Ovary (tissue), 9 donors: ENCODE data around the gene REEP3. TPM values are rescaled to one million over a fixed set of nuclear protein-coding genes. Genes with fewer than 3 reads are reported as not detected.
"Not testable (repeated sequence)": the region's sequence is repeated elsewhere in the genome, so short reads cannot be mapped to it uniquely, and the experiment has no call there.

Experiments
- DNase-seq, 5 donors: peaks; one replicate each; pipeline ENCODE4 v3.0.0-alpha.2; 2019 to 2020
- H3K27ac ChIP-seq, 2 donors: fragments of 200-600 bp; one replicate each; pipeline versions ENCODE4 v1.5.1 to v1.8.0; 2019 to 2022
- H3K27me3 ChIP-seq: fragments of 200-600 bp; one replicate; pipeline ENCODE4 v1.8.0; 2022
- H3K36me3 ChIP-seq: fragments of 200-600 bp; sonication (generic); one replicate; pipeline ENCODE4 v1.5.1; 2019
- H3K4me1 ChIP-seq: one replicate; pipeline ENCODE4 v1.8.1; 2013; ENCODE audit warnings: mild to moderate bottlenecking, moderate library complexity; ENCODE audit not compliant: insufficient read depth
- H3K4me3 ChIP-seq: fragments of 200-600 bp; sonication (generic); one replicate; pipeline ENCODE4 v1.5.1; 2017
- H3K9me3 ChIP-seq, 2 donors: fragments of 200-600 bp in 1 of 2; sonication (generic) in 1 of 2; one replicate each; pipeline versions ENCODE4 v1.5.1 to v1.8.1; 2013 to 2019; ENCODE audit warnings: mild to moderate bottlenecking in 1 of 2, moderate library complexity in 1 of 2
- CTCF ChIP-seq, 3 donors: fragments of 450-650 bp in 2 of 3; fragments of 200-600 bp in 1 of 3; IDR thresholded peaks; one replicate each; pipeline versions ENCODE4 v1.5.1 to v1.8.0; 2016 to 2022; ENCODE audit warnings: antibody characterized with exemption in 3 of 3, mild to moderate bottlenecking in 1 of 3
- EP300 ChIP-seq: sonication (generic); formaldehyde crosslinking; IDR thresholded peaks from one replicate; pipeline ENCODE4 v1.6.1; 2017; ENCODE audit warnings: antibody characterized with exemption
- POLR2A ChIP-seq: fragments of 450-650 bp; IDR thresholded peaks from one replicate; pipeline ENCODE4 v1.6.1; 2017; ENCODE audit warnings: antibody characterized with exemption, mild to moderate bottlenecking, moderate library complexity
- WGBS, 3 donors: extraction: QIAGEN DNeasy Blood & Tissue Kit in 1 of 3; methylation state at CpG; one replicate each; pipeline versions ENCODE4 v1.1.5 to v1.1.7; 2013 to 2017; 5-methylcytosine and 5-hydroxymethylcytosine counted together
- intact Hi-C, 4 donors: fragments of 100-400 bp; cut with DNase I; formaldehyde crosslinking; loops; one replicate each; pipeline versions ENCODE4 v1.11.0 to v1.15.1; 2022 to 2023
- polyA plus RNA-seq, 2 donors: library from polyadenylated mRNA; stranded (reverse); fragments of 200-250 nt in 1 of 2; fragments of 350-450 nt in 1 of 2; fragmentation: Illumina TruSeq in 1 of 2; extraction: RNeasy Lipid Tissue Mini Kit (QIAGEN cat#74804) in 1 of 2; gene quantifications; one replicate each; pipeline ENCODE4 v1.2.3, GENCODE V29; 2013 to 2014
- total RNA-seq, 7 donors: library from RNA; depleted of rRNA in 2 of 7; stranded (reverse); fragments of >200 nt in 2 of 7; fragmentation: NEBNext Ultra II Directional in 3 of 7; extraction: Animal tissue kit (Norgen Biotek cat#: 25700) in 3 of 7; gene quantifications; one replicate each; pipeline versions ENCODE4 v1.1.0 to v1.2.4, GENCODE V29; 2016 to 2023
- donor health status: DM: no; HTN: no; CAD: no; lungs with moderate emphysema.
- donor health status: DM: no; HTN: no; CAD: no.
- donor health status: Bipolar disorder and iron deficiency.
- donor health status: DM: yes; HTN: yes; CAD: no.
- donor health status: DM: no; HTN: no; CAD: no.
- donor health status: DM: yes; HTN: yes; CAD: no.

REEP3 gene
- total and polyA plus RNA-seq, 9 donors: 9.3 to 30.5 (median 23.1) TPM

- 87 to 96% (median 87%) methylated on average over 1 of the region's 1 CpG for WGBS, 3 donors
- no peaks in the 10 kb centered on the region for H3K9me3 ChIP-seq
- intact Hi-C loops: no loop called here
- H3K27ac ChIP-seq: no peak overlapping the region
- H3K4me1 ChIP-seq: no peaks in the 10 kb centered on the region
- no peaks in the 10 kb centered on the region for H3K27me3 ChIP-seq
- H3K4me3 ChIP-seq: no peak overlapping the region
- DNase-seq: no peak
- TF ChIP-seq EP300 (no peak), CTCF (IDR thresholded peaks at IDR 0.05) (no peak), POLR2A (no peak)
- H3K36me3 ChIP-seq: no peaks in the 10 kb centered on the region
Observed at GRCh38 chr10:63653747-63654146, 132.5 kb downstream of the REEP3 start.

GRCh38 chr10:63657761-63658160 is 136.6 kb downstream of the REEP3 start:
- Histone ChIP-seq H3K27me3 (no peaks in the 10 kb centered on the region), H3K36me3 (no peaks in the 10 kb centered on the region), H3K4me3 (no peak overlapping the region), H3K4me1 (no peaks in the 10 kb centered on the region), H3K9me3 (no peaks in the 10 kb centered on the region), H3K27ac (no peak overlapping the region)
- TF ChIP-seq EP300 (no peak), POLR2A (no peak), CTCF (IDR thresholded peaks at IDR 0.05) (no peak)
- 46 to 51% (median 49%) methylated on average over 4 of the region's 4 CpGs for WGBS, 3 donors
- DNase-seq: no peak
- intact Hi-C loops: no loop called here

- H3K36me3 ChIP-seq, H3K4me1 ChIP-seq, DNase-seq, H3K27ac ChIP-seq, H3K27me3 ChIP-seq, H3K9me3 ChIP-seq, intact Hi-C loops, H3K4me3 ChIP-seq: not testable (repeated sequence)
- WGBS, 3 donors: 91 to 94% (median 91%) methylated on average over 8 of the region's 8 CpGs
Observed at GRCh38 chr10:63660941-63661340, 139.7 kb downstream of the REEP3 start.

GRCh38 chr10:63661347-63661746 is 140.1 kb downstream of the REEP3 start:
- no peaks in the 10 kb centered on the region for H3K36me3 ChIP-seq
- intact Hi-C loops: no loop called here
- no peaks in the 10 kb centered on the region for H3K27me3 ChIP-seq
- H3K4me1 ChIP-seq: no peaks in the 10 kb centered on the region
- TF ChIP-seq EP300: no peak
- no peak for TF ChIP-seq CTCF (IDR thresholded peaks at IDR 0.05)
- no peak for TF ChIP-seq POLR2A
- no peak for DNase-seq
- no peaks in the 10 kb centered on the region for H3K9me3 ChIP-seq
- 94 to 95% (median 94%) methylated on average over 5 of the region's 5 CpGs for WGBS, 3 donors
- H3K27ac ChIP-seq: no peak overlapping the region
- H3K4me3 ChIP-seq: no peak overlapping the region

- Histone ChIP-seq H3K36me3 (no peaks in the 10 kb centered on the region), H3K9me3 (no peaks in the 10 kb centered on the region), H3K27ac (no peak overlapping the region), H3K4me1 (peaks cover 1% of the 10 kb centered on the region), H3K27me3 (no peaks in the 10 kb centered on the region), H3K4me3 (no peak overlapping the region)
- TF ChIP-seq EP300: no peak
- TF ChIP-seq POLR2A: no peak
- no peak for TF ChIP-seq CTCF (IDR thresholded peaks at IDR 0.05)
- DNase-seq: no peak
- intact Hi-C loops: no loop called here
- 95 to 96% (median 96%) methylated on average over 13 of the region's 13 CpGs for WGBS, 3 donors
Observed at GRCh38 chr10:63664341-63664885, 143.2 kb downstream of the REEP3 start.

- H3K27me3 ChIP-seq, H3K27ac ChIP-seq, DNase-seq, H3K4me1 ChIP-seq, H3K36me3 ChIP-seq, H3K9me3 ChIP-seq, H3K4me3 ChIP-seq, intact Hi-C loops: not testable (repeated sequence)
- 89 to 94% (median 92%) methylated on average over 10 of the region's 10 CpGs for WGBS, 3 donors
Observed at GRCh38 chr10:63665006-63665580, 143.9 kb downstream of the REEP3 start.
